ENCODE data around the gene DHODH. TPM values are rescaled to one million over a fixed set of nuclear protein-coding genes. Genes with fewer than 3 reads are reported as not detected.
A peak's percentile ranks its signal among the peaks of the same experiment; 100 is the strongest.

The DHODH gene
- total RNA-seq, result 1 to 10 TPM; 4.5 to 7.8 (median 6.5) TPM

- WGBS, 2 donors (ENCODE audit: low coverage in 1 of 2), result 0 to 1% methylated on average over 17 to 28 of the region's 57 CpGs
- H3K4me3 ChIP-seq, result peak within 1 kb of the TSS; percentile 76 to 89
- H3K4me1 ChIP-seq, result peaks cover 0 to 9% (median 0%) of the 10 kb centered on the region in 3 donors
- no peaks in the 10 kb centered on the region for H3K9me3 ChIP-seq
- peak within 1 kb of the TSS in 3 of 4 donors; percentile 61 to 81 (median 79) for H3K27ac ChIP-seq
- ATAC-seq, result peak; percentile 100
- TF ChIP-seq POLR2A (IDR thresholded peaks at IDR 0.05), result peak; percentile 6 to 24
- peak in 2 of 4 experiments; percentile 23 to 29 for TF ChIP-seq CTCF (IDR thresholded peaks at IDR 0.05)
- TF ChIP-seq EP300 (IDR thresholded peaks at IDR 0.05), result no peak
- peak; percentile 61 for TF ChIP-seq POLR2AphosphoS5 (IDR thresholded peaks at IDR 0.05)
- no peaks in the 10 kb centered on the region for H3K27me3 ChIP-seq
- H3K36me3 ChIP-seq, result peaks cover 0 to 19% of the 10 kb centered on the region in 2 donors
Measured at GRCh38 chr16:72008424-72009216, at the start of gene DHODH. TSS of gene DHODH (plus strand) at chr16:72008744. CDS start at chr16:72008765, 21 bp downstream.

- peak; percentile 17 for TF ChIP-seq POLR2AphosphoS5 (IDR thresholded peaks at IDR 0.05)
- TF ChIP-seq POLR2A (IDR thresholded peaks at IDR 0.05), result no peak
- peak; percentile 74 to 82 (median 79) for TF ChIP-seq CTCF (IDR thresholded peaks at IDR 0.05)
- 48 to 73% methylated on average over 4 to 5 of the region's 14 CpGs for WGBS, 2 donors (ENCODE audit: low coverage in 1 of 2)
- peak; percentile 90 for ATAC-seq
- Histone ChIP-seq H3K27ac (no peak overlapping the region), H3K4me1 (no peaks in the 10 kb centered on the region), H3K36me3 (no peaks in the 10 kb centered on the region), H3K4me3 (no peak overlapping the region), H3K9me3 (no peaks in the 10 kb centered on the region), H3K27me3 (no peaks in the 10 kb centered on the region)
Measured at GRCh38 chr16:71961066-71962039, 47.2 kb upstream of the DHODH start.

GRCh38 chr16:71963125-71963875, 45.2 kb upstream of the DHODH start:
- H3K4me1 ChIP-seq, result no peaks in the 10 kb centered on the region
- no peak overlapping the region for H3K27ac ChIP-seq
- TF ChIP-seq CTCF (IDR thresholded peaks at IDR 0.05) (no peak), POLR2A (IDR thresholded peaks at IDR 0.05) (no peak), EP300 (IDR thresholded peaks at IDR 0.05) (no peak), POLR2AphosphoS5 (IDR thresholded peaks at IDR 0.05) (no peak)
- no peak for ATAC-seq
- H3K36me3 ChIP-seq, result no peaks in the 10 kb centered on the region
- no peaks in the 10 kb centered on the region for H3K9me3 ChIP-seq
- no peaks in the 10 kb centered on the region for H3K27me3 ChIP-seq
- no peak overlapping the region for H3K4me3 ChIP-seq
- WGBS, 2 donors (ENCODE audit: low coverage in 1 of 2), result 69 to 72% methylated on average over 8 to 9 of the region's 9 CpGs

- WGBS, 2 donors (ENCODE audit: low coverage in 1 of 2), result 80 to 89% methylated on average over 2 to 4 of the region's 4 CpGs
- no peak for TF ChIP-seq POLR2A (IDR thresholded peaks at IDR 0.05)
- TF ChIP-seq CTCF (IDR thresholded peaks at IDR 0.05), result no peak
- TF ChIP-seq POLR2AphosphoS5 (IDR thresholded peaks at IDR 0.05), result no peak
- no peak for TF ChIP-seq EP300 (IDR thresholded peaks at IDR 0.05)
- H3K27me3 ChIP-seq, result no peaks in the 10 kb centered on the region
- no peak for ATAC-seq
- H3K4me1 ChIP-seq, result no peaks in the 10 kb centered on the region
- no peaks in the 10 kb centered on the region for H3K9me3 ChIP-seq
- H3K4me3 ChIP-seq, result no peak overlapping the region
- H3K27ac ChIP-seq, result no peak overlapping the region
- no peaks in the 10 kb centered on the region for H3K36me3 ChIP-seq
Measured at GRCh38 chr16:71965223-71965622, 43.3 kb upstream of the DHODH start.

All from gastroesophageal sphincter (tissue), 4 donors.